ENCODE measurements around the gene C10orf71.

The C10orf71 gene

GRCh38 chr10:49364747-49365146 lies 65.8 kb downstream of the C10orf71 start:
- DNase-seq (ENCODE audit: extremely low read depth, low read depth): no peak
- TF ChIP-seq, protein P1, sequence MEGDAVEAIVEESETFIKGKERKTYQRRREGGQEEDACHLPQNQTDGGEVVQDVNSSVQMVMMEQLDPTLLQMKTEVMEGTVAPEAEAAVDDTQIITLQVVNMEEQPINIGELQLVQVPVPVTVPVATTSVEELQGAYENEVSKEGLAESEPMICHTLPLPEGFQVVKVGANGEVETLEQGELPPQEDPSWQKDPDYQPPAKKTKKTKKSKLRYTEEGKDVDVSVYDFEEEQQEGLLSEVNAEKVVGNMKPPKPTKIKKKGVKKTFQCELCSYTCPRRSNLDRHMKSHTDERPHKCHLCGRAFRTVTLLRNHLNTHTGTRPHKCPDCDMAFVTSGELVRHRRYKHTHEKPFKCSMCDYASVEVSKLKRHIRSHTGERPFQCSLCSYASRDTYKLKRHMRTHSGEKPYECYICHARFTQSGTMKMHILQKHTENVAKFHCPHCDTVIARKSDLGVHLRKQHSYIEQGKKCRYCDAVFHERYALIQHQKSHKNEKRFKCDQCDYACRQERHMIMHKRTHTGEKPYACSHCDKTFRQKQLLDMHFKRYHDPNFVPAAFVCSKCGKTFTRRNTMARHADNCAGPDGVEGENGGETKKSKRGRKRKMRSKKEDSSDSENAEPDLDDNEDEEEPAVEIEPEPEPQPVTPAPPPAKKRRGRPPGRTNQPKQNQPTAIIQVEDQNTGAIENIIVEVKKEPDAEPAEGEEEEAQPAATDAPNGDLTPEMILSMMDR (IDR thresholded peaks at IDR 0.05; ENCODE audit: low read depth, low read length): no peak

- no peak for DNase-seq (ENCODE audit: extremely low read depth, low read depth)
Measured at GRCh38 chr10:49365275-49365674, 66.3 kb downstream of the C10orf71 start.

DNA sequence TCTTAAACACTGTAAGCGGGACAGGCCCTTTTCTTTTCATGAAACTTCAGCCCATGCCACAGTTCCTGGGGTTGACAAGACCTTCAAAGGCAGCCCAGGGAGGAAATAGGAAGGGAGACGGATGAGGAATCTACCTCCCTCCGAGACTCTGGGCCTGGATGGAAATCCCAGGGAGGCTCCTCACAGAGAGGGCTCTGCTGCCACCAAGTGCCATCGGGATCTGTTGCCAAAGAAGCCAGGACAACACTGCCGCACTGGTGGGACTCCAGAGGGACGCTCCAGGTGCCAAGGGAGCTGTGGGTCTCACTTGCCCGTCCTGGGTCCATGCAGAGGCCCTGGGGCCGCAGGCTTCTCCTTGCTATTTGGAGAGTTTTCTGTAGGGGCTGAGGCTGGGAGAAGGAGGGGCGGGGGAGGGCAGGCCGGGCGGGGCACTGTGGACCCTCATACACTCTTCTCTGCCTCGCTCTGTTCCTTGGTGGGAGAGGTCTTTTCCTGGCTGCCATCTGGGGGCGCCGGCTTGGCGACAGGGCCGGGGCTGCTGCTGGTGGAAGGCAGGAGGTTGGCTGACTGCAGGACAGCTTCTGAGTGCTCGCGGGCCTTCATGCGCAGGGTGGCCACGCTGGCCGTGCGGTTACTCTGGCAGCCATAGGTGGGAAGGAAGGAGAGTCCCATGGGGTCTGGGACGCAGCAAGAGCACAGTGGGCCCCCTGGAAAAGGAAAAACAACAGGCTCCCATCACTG lies 66.9 kb downstream of the C10orf71 start:
- DNase-seq (ENCODE audit: extremely low read depth, low read depth): no peak
- TF ChIP-seq, protein P1 (IDR thresholded peaks at IDR 0.05; ENCODE audit: low read depth, low read length): no peak

More at GRCh38 chr10:49365275-49365674, 66.3 kb downstream of the C10orf71 start:
- TF ChIP-seq, protein P1 (IDR thresholded peaks at IDR 0.05; ENCODE audit: low read depth, low read length): no peak

GRCh38 chr10:49366460-49366859 lies 67.5 kb downstream of the C10orf71 start:
- TF ChIP-seq, protein P1 (IDR thresholded peaks at IDR 0.05; ENCODE audit: low read depth, low read length): no peak
- no peak for DNase-seq (ENCODE audit: extremely low read depth, low read depth)

GRCh38 chr10:49367600-49367999 lies 68.6 kb downstream of the C10orf71 start:
- no peak for DNase-seq (ENCODE audit: extremely low read depth, low read depth)
- TF ChIP-seq, protein P1 (IDR thresholded peaks at IDR 0.05; ENCODE audit: low read depth, low read length): no peak

GRCh38 chr10:49368256-49368655 lies 69.3 kb downstream of the C10orf71 start:
- no peak for DNase-seq (ENCODE audit: extremely low read depth, low read depth)
- TF ChIP-seq, protein P1 (IDR thresholded peaks at IDR 0.05; ENCODE audit: low read depth, low read length): no peak

DNA sequence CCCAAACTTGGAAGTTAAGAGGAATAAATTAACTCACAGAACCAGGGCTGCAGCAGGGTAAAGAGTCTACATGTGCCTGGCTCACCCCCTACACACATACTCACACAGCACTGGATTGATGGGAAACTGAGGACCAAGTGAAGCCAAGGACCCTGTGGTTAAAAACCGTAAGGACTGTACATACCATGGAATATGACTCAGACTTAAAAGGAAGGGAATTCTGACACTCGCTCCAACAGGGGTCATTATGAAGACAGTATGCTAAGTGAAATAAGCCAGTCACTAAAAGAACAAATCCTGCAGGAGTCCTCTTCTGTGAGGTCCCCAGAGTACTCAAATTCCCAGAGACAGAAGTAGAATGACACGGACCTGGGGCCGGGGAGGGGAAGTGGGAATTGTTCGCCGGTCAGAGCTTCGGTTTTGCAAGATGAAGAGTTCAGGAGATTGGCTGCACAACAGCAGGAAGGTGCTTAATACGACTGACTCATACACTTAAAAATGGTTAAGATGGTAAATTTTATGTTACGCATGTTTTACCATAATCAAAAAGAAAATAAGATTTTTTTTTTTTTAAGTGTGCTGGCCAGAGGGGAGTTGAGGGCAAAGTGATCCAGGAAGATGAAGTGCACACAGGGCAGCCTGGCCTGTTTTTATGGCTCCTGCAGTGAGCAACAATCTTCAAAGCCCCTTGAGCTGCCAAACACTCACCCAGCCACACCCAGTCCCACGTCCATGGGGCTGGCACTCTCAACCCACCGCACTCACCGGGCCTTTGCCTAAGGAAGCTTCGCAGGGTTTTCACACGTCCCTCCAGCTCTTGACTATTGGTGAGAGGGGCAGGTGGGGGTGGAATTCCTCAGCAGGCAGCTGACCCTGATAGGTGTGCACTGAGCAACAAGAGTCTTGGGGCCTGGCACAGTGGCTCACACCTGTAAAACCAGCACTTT lies 70.5 kb downstream of the C10orf71 start:
- DNase-seq (ENCODE audit: extremely low read depth, low read depth): no peak
- TF ChIP-seq, protein P1 (IDR thresholded peaks at IDR 0.05; ENCODE audit: low read depth, low read length): no peak

All from AG09319 (cell line).